Neutrophil (primary cell): ENCODE data around the gene EIF2B5.

Source experiments
- H3K27ac ChIP-seq: fragments of 200-600 bp; sonication (generic); 2 replicates; pipeline ENCODE4 v1.5.1; 2016; ENCODE audit warnings: mild to moderate bottlenecking, moderate library complexity
- H3K27me3 ChIP-seq: fragments of 200-600 bp; sonication (generic); 2 replicates; pipeline ENCODE4 v1.6.0; 2016; ENCODE audit warnings: mild to moderate bottlenecking
- H3K36me3 ChIP-seq: fragments of 200-600 bp; sonication (generic); 2 replicates; pipeline ENCODE4 v1.5.1; 2017
- H3K4me1 ChIP-seq, 2 experiments: fragments of 200-600 bp in 1 of 2; sonication (generic) in 1 of 2; 1 replicate in 1 of 2; 2 replicates in 1 of 2; pipeline versions ENCODE4 v1.5.1 to v1.6.1; 2013 to 2016; ENCODE audit warnings: low read depth in 1 of 2, low read length in 1 of 2, mild to moderate bottlenecking in 1 of 2, moderate library complexity in 1 of 2; ENCODE audit not compliant: control insufficient read depth in 1 of 2, insufficient read depth in 1 of 2
- H3K4me3 ChIP-seq, 2 experiments: fragments of 200-600 bp in 1 of 2; sonication (generic) in 1 of 2; 1 replicate in 1 of 2; 2 replicates in 1 of 2; pipeline ENCODE4 v1.5.1; 2013 to 2016; ENCODE audit warnings: low read depth in 1 of 2, low read length in 1 of 2, mild to moderate bottlenecking in 1 of 2, moderate library complexity in 1 of 2
- H3K9me3 ChIP-seq: fragments of 200-600 bp; sonication (generic); 2 replicates; pipeline ENCODE4 v1.5.1; 2016
- TF ChIP-seq, protein P1 (sequence below): fragments of 200-600 bp; sonication (generic); IDR thresholded peaks from 2 replicates; pipeline ENCODE4 v1.5.1; 2016; ENCODE audit warnings: antibody characterized with exemption

The EIF2B5 gene

GRCh38 chr3:184169896-184170875 lies 35.0 kb downstream of the EIF2B5 start:
- H3K4me3 ChIP-seq: no peak overlapping the region
- TF ChIP-seq, protein P1, sequence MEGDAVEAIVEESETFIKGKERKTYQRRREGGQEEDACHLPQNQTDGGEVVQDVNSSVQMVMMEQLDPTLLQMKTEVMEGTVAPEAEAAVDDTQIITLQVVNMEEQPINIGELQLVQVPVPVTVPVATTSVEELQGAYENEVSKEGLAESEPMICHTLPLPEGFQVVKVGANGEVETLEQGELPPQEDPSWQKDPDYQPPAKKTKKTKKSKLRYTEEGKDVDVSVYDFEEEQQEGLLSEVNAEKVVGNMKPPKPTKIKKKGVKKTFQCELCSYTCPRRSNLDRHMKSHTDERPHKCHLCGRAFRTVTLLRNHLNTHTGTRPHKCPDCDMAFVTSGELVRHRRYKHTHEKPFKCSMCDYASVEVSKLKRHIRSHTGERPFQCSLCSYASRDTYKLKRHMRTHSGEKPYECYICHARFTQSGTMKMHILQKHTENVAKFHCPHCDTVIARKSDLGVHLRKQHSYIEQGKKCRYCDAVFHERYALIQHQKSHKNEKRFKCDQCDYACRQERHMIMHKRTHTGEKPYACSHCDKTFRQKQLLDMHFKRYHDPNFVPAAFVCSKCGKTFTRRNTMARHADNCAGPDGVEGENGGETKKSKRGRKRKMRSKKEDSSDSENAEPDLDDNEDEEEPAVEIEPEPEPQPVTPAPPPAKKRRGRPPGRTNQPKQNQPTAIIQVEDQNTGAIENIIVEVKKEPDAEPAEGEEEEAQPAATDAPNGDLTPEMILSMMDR: no peak
- no peak overlapping the region for H3K27ac ChIP-seq
- no peaks in the 10 kb centered on the region for H3K27me3 ChIP-seq
- H3K9me3 ChIP-seq: no peaks in the 10 kb centered on the region
- H3K4me1 ChIP-seq: peaks cover 4 to 10% of the 10 kb centered on the region in 2 experiments
- peaks cover 72% of the 10 kb centered on the region for H3K36me3 ChIP-seq

- TF ChIP-seq, protein P1: no peak
- Histone ChIP-seq H3K27me3 (no peaks in the 10 kb centered on the region), H3K4me1 (peaks cover 18 to 23% of the 10 kb centered on the region in 2 experiments), H3K36me3 (peaks cover 60% of the 10 kb centered on the region), H3K27ac (no peak overlapping the region), H3K9me3 (no peaks in the 10 kb centered on the region), H3K4me3 (no peak overlapping the region)
Measured at GRCh38 chr3:184171562-184171961, 36.4 kb downstream of the EIF2B5 start.

- Histone ChIP-seq H3K4me3 (no peak overlapping the region), H3K9me3 (no peaks in the 10 kb centered on the region), H3K4me1 (peaks cover 22 to 29% of the 10 kb centered on the region in 2 experiments), H3K27me3 (no peaks in the 10 kb centered on the region), H3K36me3 (peaks cover 60% of the 10 kb centered on the region), H3K27ac (no peak overlapping the region)
- TF ChIP-seq, protein P1: no peak
Measured at GRCh38 chr3:184172681-184173373, 37.7 kb downstream of the EIF2B5 start.

- H3K4me3 ChIP-seq: no peak overlapping the region
- H3K27me3 ChIP-seq: no peaks in the 10 kb centered on the region
- peaks cover 22 to 29% of the 10 kb centered on the region in 2 experiments for H3K4me1 ChIP-seq
- H3K9me3 ChIP-seq: no peaks in the 10 kb centered on the region
- peaks cover 60% of the 10 kb centered on the region for H3K36me3 ChIP-seq
- TF ChIP-seq, protein P1: no peak
- no peak overlapping the region for H3K27ac ChIP-seq
Measured at GRCh38 chr3:184173374-184173722, 38.2 kb downstream of the EIF2B5 start.

GRCh38 chr3:184174284-184174645 lies 39.1 kb downstream of the EIF2B5 start:
- Histone ChIP-seq H3K27ac (peak overlapping the region; percentile 74), H3K4me3 (peak overlapping the region; percentile 97 to 99), H3K27me3 (no peaks in the 10 kb centered on the region), H3K4me1 (peaks cover 22 to 29% of the 10 kb centered on the region in 2 experiments), H3K9me3 (no peaks in the 10 kb centered on the region), H3K36me3 (peaks cover 61% of the 10 kb centered on the region)
- TF ChIP-seq, protein P1: no peak
